Loucy (cell line): ENCODE measurements around the gene AMN.

Experiments used
- H2AFZ ChIP-seq: fragments of 200-600 bp; sonication (generic); 2 replicates; pipeline ENCODE4 v1.6.0; 2016; ENCODE audit warnings: antibody characterized with exemption, mild to moderate bottlenecking, low read length, moderate library complexity
- H3F3A ChIP-seq: fragments of 200-600 bp; 2 replicates; pipeline ENCODE4 v1.6.0; 2016; ENCODE audit warnings: antibody characterized with exemption, low read depth, mild to moderate bottlenecking
- H3K27me3 ChIP-seq: fragments of 200-600 bp; sonication (generic); 2 replicates; pipeline ENCODE4 v1.6.1; 2014; ENCODE audit warnings: low read length, mild to moderate bottlenecking; ENCODE audit not compliant: insufficient read depth, poor library complexity, severe bottlenecking
- H3K36me3 ChIP-seq: fragments of 200-600 bp; sonication (generic); 2 replicates; pipeline ENCODE4 v1.6.1; 2016; ENCODE audit warnings: low read length; ENCODE audit not compliant: insufficient read depth
- H3K4me1 ChIP-seq: fragments of 200-600 bp; sonication (generic); 2 replicates; pipeline ENCODE4 v1.5.1; 2014; ENCODE audit warnings: low read length, mild to moderate bottlenecking; ENCODE audit not compliant: insufficient read depth, poor library complexity, severe bottlenecking
- H3K4me2 ChIP-seq: fragments of 200-600 bp; sonication (generic); 2 replicates; pipeline ENCODE4 v1.6.0; 2014; ENCODE audit warnings: antibody characterized with exemption, low read length, low read depth, mild to moderate bottlenecking; ENCODE audit not compliant: poor library complexity, severe bottlenecking
- H3K4me3 ChIP-seq: fragments of 200-600 bp; sonication (generic); 2 replicates; pipeline ENCODE4 v1.5.1; 2014; ENCODE audit warnings: low read length, mild to moderate bottlenecking, mixed read lengths; ENCODE audit not compliant: poor library complexity, severe bottlenecking
- H3K79me2 ChIP-seq: fragments of 200-600 bp; sonication (generic); 2 replicates; pipeline ENCODE4 v1.6.1; 2014; ENCODE audit warnings: low read length; ENCODE audit not compliant: insufficient read depth
- H3K9ac ChIP-seq: fragments of 200-600 bp; sonication (generic); 2 replicates; pipeline ENCODE4 v1.6.0; 2014; ENCODE audit warnings: mild to moderate bottlenecking, low read depth, low read length, moderate library complexity; ENCODE audit not compliant: poor library complexity, severe bottlenecking
- H3K9me2 ChIP-seq: fragments of 200-600 bp; sonication (generic); replicated peaks from 2 replicates; pipeline ENCODE4 v1.6.1; 2016; ENCODE audit warnings: low read depth, low read length, mixed read lengths
- H3K9me3 ChIP-seq: fragments of 200-600 bp; sonication (generic); 2 replicates; pipeline ENCODE4 v1.6.1; 2014; ENCODE audit warnings: mild to moderate bottlenecking, antibody characterized with exemption, low read length, low read depth; ENCODE audit not compliant: insufficient read depth
- H4K20me1 ChIP-seq: fragments of 200-600 bp; sonication (generic); 2 replicates; pipeline ENCODE4 v1.6.0; 2014; ENCODE audit warnings: antibody characterized with exemption, low read length, mild to moderate bottlenecking; ENCODE audit not compliant: insufficient read depth, poor library complexity, severe bottlenecking
- CTCF ChIP-seq: fragments of 200-600 bp; sonication (generic); conservative IDR thresholded peaks from 2 replicates; pipeline ENCODE4 v1.5.1; 2014; ENCODE audit warnings: mild to moderate bottlenecking, antibody characterized with exemption, low read length
- EZH2phosphoT487 ChIP-seq: fragments of 200-600 bp; IDR thresholded peaks from 2 replicates; pipeline ENCODE4 v1.6.1; 2018; ENCODE audit warnings: antibody characterized with exemption, mild to moderate bottlenecking, moderate library complexity, borderline replicate concordance

AMN gene

GRCh38 chr14:102979406-102979805, 56.9 kb downstream of the AMN start:
- H3K9me3 ChIP-seq = no peaks in the 10 kb centered on the region
- no peaks in the 10 kb centered on the region for H3K79me2 ChIP-seq
- H3K4me1 ChIP-seq = no peaks in the 10 kb centered on the region
- H3K27me3 ChIP-seq = no peaks in the 10 kb centered on the region
- H2AFZ ChIP-seq = no peak overlapping the region
- H3K9me2 ChIP-seq = no peaks in the 10 kb centered on the region
- no peaks in the 10 kb centered on the region for H3K36me3 ChIP-seq
- TF ChIP-seq CTCF (no peak), EZH2phosphoT487 (no peak)
- no peak overlapping the region for H3K4me3 ChIP-seq
- no peak overlapping the region for H3K9ac ChIP-seq
- no peaks in the 10 kb centered on the region for H4K20me1 ChIP-seq
- no peak overlapping the region for H3K4me2 ChIP-seq
- no peaks in the 10 kb centered on the region for H3F3A ChIP-seq

- H3K4me2 ChIP-seq = no peak overlapping the region
- H3K79me2 ChIP-seq = no peaks in the 10 kb centered on the region
- no peaks in the 10 kb centered on the region for H3K27me3 ChIP-seq
- H2AFZ ChIP-seq = no peak overlapping the region
- H3K4me3 ChIP-seq = no peak overlapping the region
- TF ChIP-seq EZH2phosphoT487 = no peak
- no peak for TF ChIP-seq CTCF
- H3K9ac ChIP-seq = no peak overlapping the region
- H3K36me3 ChIP-seq = no peaks in the 10 kb centered on the region
- no peaks in the 10 kb centered on the region for H3K9me3 ChIP-seq
- no peaks in the 10 kb centered on the region for H3K4me1 ChIP-seq
- H3F3A ChIP-seq = no peaks in the 10 kb centered on the region
- no peaks in the 10 kb centered on the region for H3K9me2 ChIP-seq
- no peaks in the 10 kb centered on the region for H4K20me1 ChIP-seq
Measured at GRCh38 chr14:102980409-102980810, 57.9 kb downstream of the AMN start.
